Bronchial smooth muscle cell (primary cell): ENCODE data around the gene NSMF. TPM values are rescaled to one million over a fixed set of nuclear protein-coding genes. Genes with fewer than 3 reads are reported as not detected.

ENCODE experiments used
- total RNA-seq: library from RNA; depleted of rRNA; stranded (reverse); fragments of >200 nt; gene quantifications from 2 replicates; pipeline ENCODE4 v1.2.1, GENCODE V29; 2014

The NSMF gene, protein sequence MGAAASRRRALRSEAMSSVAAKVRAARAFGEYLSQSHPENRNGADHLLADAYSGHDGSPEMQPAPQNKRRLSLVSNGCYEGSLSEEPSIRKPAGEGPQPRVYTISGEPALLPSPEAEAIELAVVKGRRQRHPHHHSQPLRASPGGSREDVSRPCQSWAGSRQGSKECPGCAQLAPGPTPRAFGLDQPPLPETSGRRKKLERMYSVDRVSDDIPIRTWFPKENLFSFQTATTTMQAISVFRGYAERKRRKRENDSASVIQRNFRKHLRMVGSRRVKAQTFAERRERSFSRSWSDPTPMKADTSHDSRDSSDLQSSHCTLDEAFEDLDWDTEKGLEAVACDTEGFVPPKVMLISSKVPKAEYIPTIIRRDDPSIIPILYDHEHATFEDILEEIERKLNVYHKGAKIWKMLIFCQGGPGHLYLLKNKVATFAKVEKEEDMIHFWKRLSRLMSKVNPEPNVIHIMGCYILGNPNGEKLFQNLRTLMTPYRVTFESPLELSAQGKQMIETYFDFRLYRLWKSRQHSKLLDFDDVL
- 10.5 and 11.3 TPM in 2 replicates for total RNA-seq

DNA sequence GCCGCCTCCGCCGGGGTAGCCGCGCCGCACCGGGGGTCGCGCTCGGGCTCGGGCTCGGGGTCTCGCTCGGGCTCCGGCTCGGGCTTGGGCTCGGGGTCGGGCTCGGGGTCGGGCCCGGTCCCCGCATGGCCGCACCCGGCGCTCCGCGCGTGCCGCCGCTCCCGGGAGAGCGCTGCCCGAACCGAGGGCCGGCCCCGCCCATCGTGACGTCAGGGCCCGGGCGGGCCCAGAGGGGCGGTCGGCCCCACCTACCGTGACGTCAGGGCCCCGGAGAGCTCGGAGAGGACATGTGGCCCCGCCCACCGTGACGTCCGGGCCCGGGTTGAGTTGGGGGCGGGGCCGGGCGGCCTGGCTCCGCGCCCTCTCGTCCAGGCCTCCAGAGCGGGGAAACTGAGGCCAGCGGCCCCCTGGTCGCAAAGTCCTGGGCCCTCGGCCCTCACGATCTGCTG lies at the start of gene NSMF:
TSS of gene NSMF (minus strand) at position 183 of the 449 bp plus-strand sequence. CDS start 232 bp downstream, outside the sequence.

DNA sequence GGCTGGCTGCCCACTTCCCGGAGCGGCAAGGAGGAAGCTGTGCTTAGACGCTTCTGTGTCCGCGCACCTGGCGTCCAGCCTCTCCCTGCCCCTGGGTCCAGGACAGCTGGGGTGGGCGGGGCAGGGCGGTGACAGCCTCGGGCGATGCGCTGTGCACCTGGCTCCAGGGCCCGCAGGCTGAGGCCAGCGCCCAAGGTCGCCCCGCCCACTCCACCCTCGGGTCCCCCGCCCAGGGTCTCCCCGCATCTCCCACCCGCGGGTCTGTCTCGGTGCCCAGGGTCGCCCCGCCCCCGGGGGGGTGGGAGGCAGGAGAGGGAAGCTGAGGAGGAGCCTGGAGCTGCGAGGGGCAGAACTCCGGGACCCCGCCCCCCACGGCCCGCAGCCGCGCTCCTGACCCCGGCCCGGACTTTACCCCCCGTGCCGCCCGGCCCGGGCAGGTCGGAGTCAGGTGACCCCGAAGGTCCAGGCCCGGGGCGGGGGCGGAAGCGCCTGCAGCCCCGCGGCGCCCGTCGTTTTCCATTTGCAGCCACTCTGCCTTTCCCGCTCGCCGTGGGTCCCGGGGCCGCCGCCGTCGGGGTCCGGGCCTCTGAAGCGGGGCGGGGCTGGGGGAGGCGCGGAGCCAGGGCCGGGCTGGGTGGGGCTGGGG lies 17.7 kb downstream of the NSMF start, which contains the start of gene ENTPD8:
TSS of gene ENTPD8 (minus strand) at position 69 of the 646 bp plus-strand sequence. CDS start 3,072 bp downstream, outside the sequence.

DNA sequence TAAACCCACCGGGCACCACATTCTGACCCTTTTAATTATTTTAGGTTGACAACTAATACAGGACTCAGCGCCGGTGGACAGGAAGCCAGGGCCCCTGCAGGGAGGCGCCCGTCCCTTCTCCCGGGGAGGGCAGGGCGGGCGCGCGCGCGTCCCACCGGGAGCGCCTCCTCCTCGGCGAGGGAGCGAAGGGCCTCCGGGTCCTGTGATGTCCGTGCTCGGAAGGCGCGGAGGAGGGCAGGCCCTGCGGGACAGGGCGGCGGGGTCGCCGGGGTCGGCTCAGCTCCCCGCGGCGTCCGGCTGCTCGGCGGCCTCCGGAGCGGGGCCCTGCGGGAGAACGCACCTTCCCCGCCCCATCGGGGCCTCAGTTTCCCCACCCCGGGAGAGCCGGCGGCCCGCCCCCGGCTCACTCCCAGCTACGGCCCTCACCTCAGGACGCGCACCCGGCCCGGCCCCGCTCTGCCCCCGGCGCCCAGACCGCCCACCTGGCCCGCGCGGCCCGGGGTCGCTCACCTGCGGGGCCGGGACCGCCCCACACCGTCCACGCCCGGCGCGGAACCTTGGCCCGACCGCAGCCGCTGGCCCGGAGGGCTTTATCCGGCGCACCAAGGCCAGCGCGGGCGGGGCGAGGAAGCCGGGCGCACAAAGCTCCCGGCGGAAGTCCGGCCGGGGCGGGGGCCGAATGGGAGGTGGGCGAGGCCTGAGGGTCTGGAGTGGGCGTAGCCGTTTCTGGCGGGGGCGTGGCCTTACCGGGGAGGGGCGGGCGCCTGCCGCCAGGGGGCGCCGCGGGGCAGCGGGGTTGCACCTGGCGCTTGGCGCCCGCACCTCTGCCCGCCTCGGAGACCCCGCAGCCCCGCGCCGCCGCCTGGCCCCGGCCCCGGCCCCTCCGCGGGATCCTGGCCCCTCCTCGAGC lies 36.3 kb downstream of the NSMF start, which contains the start of the genes EXD3 and NOXA1:
TSS of gene EXD3 (minus strand) at position 559 of the 910 bp plus-strand sequence. CDS start 27,805 bp downstream, outside the sequence.
TSS of gene NOXA1 (plus strand) at position 790 of the 910 bp plus-strand sequence. CDS start 137 bp downstream, outside the sequence.

Other genes starting within 250 kb of the NSMF start
- gene RNF208, start 237.1 kb downstream of the NSMF start, total RNA-seq: 0.09 and 0.16 TPM in 2 replicates
- gene CYSRT1, start 234.2 kb downstream of the NSMF start, total RNA-seq: 0.17 and 0.63 TPM in 2 replicates
- 0.09 TPM in 1 of 2 replicates, not detected in the other for gene RNF224, start 231.8 kb downstream of the NSMF start, total RNA-seq
- not detected in 2 replicates for gene SLC34A3, start 228.4 kb downstream of the NSMF start, total RNA-seq
- 84.7 and 125 TPM in 2 replicates for gene TUBB4B, start 218.0 kb downstream of the NSMF start, total RNA-seq
- gene STPG3, start 208.0 kb downstream of the NSMF start, total RNA-seq: 0.16 TPM in 1 of 2 replicates, not detected in the other
- gene NELFB, start 204.0 kb downstream of the NSMF start, total RNA-seq: 39.2 and 49.2 TPM in 2 replicates
- gene TOR4A, start 181.6 kb downstream of the NSMF start, total RNA-seq: 5.8 and 11.5 TPM in 2 replicates
- 0.09 and 0.16 TPM in 2 replicates for gene NRARP, start 157.1 kb downstream of the NSMF start, total RNA-seq
- 8.0 and 9.5 TPM in 2 replicates for gene EXD3, start 36.2 kb downstream of the NSMF start, total RNA-seq
- gene NOXA1, start 35.9 kb downstream of the NSMF start, total RNA-seq: 0.26 and 0.95 TPM in 2 replicates
- gene ENTPD8, start 18.0 kb downstream of the NSMF start, total RNA-seq: under 0.01 TPM in 1 of 2 replicates, not detected in the other
- gene PNPLA7, start 91.1 kb upstream of the NSMF start, total RNA-seq: 1.8 and 3.0 TPM in 2 replicates
- 32.7 and 62.6 TPM in 2 replicates for gene MRPL41, start 92.5 kb upstream of the NSMF start, total RNA-seq
- 15.4 TPM in 2 replicates for gene DPH7, start 119.6 kb upstream of the NSMF start, total RNA-seq
- 8.6 and 8.7 TPM in 2 replicates for gene ZMYND19, start 131.2 kb upstream of the NSMF start, total RNA-seq
- gene ARRDC1, start 146.4 kb upstream of the NSMF start, total RNA-seq: 11.7 and 11.8 TPM in 2 replicates
- gene EHMT1, start 159.7 kb upstream of the NSMF start, total RNA-seq: 37.0 and 47.2 TPM in 2 replicates